Suppressor macrophage treated with lipopolysaccharide for 1 hour (primary cell): Measurements from ENCODE around the gene SLC6A6.
A peak's percentile ranks its signal among the peaks of the same experiment; 100 is the strongest.

ENCODE experiments used
- DNase-seq, 3 donors: peaks; one replicate each; pipeline ENCODE4 v3.0.0-alpha.2; 2020 to 2022

The SLC6A6 gene

GRCh38 chr3:14471016-14471415, 68.6 kb downstream of the SLC6A6 start:
- DNase-seq, result no peak

DNA sequence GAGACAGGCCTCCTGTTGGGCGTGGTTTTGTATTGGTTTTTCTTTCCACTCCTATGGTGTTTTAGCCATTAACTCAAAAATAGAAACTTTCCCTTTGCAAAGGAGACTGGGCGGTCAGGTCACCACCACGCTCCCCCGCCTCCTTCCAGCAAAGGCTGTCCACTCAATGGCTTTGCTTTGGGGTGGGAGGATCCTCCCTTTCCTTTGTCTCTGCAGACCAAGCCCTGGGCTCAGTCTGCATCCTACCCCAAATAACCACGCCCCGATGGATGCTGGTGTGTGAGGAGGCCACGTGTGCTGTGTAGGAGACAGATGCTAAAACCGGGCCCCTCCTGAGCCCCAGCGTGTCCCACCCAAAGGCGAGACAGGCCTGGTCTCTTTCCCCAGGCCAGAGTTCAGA, 69.3 kb downstream of the SLC6A6 start:
- DNase-seq, result no peak

DNA sequence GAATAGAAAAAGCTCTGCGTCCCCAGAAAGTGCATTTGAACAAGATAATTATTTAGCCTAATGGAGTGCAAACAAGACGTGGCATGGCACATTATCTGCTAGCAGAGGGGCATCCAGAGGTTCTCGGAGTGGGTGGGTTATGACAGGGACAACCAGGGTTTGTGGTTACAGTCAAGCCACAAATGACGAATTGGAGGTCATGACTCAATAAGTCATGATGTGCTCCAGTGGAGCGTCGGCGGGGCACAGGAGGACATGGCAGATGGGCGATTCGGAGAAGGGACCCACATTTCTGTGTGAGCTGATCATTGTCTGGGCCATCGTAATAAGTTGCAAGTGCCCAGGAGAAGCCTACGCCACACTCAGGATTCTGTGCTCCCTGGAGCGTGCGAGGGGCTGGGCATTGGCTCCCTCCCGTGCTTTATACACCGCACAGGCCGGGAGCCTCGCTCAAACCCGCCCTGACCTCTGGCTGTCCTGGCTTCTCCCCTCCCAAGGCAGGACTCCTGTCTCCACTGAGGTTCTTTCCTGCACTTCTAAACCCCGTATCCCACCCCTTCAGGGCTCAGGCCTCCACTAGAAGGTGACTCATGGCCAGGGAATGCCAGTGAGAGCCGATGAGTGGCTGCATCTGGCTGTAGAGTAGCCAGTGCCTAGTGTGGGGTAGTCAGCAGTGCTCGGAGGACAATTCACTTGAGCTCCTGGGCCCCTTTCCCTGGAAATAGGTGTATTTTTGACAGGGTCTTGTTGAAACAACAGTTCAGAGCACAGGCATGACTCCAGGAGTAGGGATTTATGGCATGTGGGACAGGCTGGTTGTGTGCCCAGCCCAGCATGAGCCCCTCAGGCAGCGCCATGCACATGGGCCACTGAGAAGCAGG, 70.3 kb downstream of the SLC6A6 start:
- peak; percentile 77 to 80 (median 78) for DNase-seq

GRCh38 chr3:14473411-14473891, 71.0 kb downstream of the SLC6A6 start:
- no peak for DNase-seq

- DNase-seq, result no peak
Observed at GRCh38 chr3:14474363-14475081, 72.1 kb downstream of the SLC6A6 start.

DNA sequence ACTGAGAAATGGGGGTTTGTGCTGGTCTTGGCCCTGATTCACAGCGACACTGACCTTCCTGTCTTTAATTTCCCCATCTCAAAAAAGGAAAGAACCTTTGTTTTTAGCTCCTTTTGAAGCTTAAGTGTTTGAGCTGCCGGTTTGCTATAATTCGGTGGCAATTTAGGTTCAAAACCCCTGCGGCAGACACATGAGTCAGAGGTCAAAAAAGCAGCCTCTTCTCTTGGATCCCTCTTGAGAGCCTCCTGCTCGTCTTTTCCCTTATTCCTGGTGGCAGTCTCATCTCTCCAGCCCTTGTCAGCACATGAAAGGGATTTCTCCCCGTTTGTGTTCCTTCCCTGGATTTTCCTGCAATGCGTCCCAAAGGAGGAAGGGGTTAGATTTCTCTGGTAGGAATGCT, 73.2 kb downstream of the SLC6A6 start:
- no peak for DNase-seq

GRCh38 chr3:14476583-14477265, 74.3 kb downstream of the SLC6A6 start:
- DNase-seq, result no peak

DNA sequence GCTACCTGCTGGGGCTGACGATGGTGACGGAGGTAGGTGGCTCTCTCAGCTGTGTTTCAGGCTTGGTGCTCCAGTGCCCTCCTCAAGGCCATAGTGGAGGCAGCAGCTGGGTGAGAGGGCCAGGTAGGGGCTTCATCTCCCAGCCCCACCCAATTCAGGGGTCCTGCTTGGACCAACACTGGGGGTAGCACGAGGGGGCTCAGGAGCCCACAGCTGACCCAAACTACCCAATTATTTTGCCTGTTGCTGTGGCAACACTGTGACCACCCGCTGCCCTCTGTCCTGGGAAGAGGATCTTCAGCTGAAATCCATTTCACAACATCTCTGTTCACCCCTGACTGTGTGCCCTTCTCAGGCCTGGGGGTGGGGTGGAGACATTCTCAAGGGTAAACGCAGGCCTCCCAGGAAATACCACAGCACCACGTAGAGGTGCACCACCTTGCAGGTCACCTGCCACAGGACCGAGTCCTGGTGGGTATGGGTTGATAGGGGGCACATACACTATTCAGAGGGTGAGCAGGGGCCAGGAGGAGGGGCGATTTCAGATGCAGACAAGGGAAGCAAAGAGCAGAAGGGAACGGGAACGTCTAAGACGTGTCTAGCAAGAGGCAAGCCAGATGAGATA, 75.0 kb downstream of the SLC6A6 start:
- DNase-seq, result no peak

- no peak for DNase-seq
Observed at GRCh38 chr3:14478956-14479550, 76.6 kb downstream of the SLC6A6 start.

GRCh38 chr3:14479591-14479990, 77.2 kb downstream of the SLC6A6 start:
- no peak for DNase-seq

DNA sequence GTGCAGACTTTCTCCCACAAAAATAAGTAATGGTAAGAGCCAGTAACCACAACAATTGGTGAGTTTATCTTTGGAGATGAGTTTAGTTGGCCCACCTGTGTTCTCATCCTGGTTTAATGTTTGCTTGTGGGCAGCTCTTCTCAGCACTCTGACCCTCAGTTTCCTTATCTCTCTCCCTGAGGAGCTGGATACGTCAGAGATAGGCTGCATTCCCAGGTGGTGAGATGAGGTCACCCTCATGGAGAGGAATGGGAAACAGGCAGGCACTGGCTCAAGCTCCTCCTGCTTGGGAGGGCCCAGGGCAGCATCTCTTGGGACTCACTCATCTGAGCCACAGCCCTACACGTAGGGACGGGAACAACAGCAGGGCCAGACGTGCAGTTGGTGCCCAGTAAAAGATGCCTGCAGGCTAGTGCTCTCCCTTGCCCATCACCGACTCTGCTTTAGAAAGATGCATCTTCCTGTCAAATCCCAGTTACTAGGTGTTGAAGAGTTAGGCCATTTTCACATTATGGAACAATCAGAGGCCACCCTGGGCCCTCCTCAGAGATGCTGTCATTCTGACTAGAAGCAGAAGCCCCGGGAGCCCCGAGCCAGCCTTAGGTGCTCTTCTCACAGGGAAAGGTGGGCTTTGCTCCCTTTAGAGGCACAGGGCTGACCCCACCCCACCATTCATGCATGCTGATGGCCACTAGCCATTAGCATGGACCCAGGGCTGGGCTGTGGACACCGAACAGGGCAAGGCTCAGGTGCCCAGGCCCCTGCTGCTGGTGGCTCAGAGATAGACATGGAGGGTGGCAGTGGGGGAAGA, 78.0 kb downstream of the SLC6A6 start:
- no peak for DNase-seq

DNA sequence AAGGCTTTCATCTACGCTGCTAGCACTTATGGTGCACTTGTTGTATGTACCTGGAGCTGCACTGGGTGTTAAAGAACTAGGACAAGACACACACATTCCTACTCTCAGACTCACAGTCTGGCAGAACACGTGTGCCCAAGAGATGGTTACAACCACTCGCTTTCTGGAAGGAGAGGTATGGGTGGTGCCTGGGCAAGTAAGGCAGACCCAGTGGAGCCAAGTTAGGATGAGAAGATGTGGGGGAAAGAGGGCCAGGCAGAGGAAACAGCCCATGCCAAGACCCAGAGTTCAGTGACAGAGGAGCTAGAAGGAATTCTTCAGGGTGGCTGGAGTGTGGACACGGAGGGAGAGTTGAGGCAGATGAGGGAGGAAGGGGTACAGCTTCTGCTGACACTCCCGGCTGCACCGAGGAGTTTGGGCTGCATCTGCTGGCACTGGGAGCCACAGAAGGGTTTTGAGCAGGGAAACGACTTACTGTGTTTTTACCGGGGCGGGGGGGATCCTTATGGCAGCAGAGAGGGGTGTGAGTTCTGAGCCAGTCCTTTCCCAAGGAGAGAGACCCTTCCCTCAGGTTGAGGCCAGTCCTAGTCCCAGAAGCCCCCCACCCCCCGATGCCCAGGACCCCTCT, 78.7 kb downstream of the SLC6A6 start:
- no peak for DNase-seq

- DNase-seq, result no peak
Observed at GRCh38 chr3:14481646-14482036, 79.2 kb downstream of the SLC6A6 start.

GRCh38 chr3:14482271-14482721, 79.9 kb downstream of the SLC6A6 start:
- DNase-seq, result no peak

GRCh38 chr3:14483286-14483685, 80.9 kb downstream of the SLC6A6 start:
- no peak for DNase-seq

GRCh38 chr3:14484741-14485140, 82.3 kb downstream of the SLC6A6 start:
- no peak for DNase-seq

GRCh38 chr3:14485981-14486380, 83.6 kb downstream of the SLC6A6 start:
- no peak for DNase-seq

GRCh38 chr3:14486460-14486859, 84.1 kb downstream of the SLC6A6 start:
- no peak for DNase-seq

GRCh38 chr3:14487086-14487485, 84.7 kb downstream of the SLC6A6 start:
- DNase-seq, result no peak

DNA sequence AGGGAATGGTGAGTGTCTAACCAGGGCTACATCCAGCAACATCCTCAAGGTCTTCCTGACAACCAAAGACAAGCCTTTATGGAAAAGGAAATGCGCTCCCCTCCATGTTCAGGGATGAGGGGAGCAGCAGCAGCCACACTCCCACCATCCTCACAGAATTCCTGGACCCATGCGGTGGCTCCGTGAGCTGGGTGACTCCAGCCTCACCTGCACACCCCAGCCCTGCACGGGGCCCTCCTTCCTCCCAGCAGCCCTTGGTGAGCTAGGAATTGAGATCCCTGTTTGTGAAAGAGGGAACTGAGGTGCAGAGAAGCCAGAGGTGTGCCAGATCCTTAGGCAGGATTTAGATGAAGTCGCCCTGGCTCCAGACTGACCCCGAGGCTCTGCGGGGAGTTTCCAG, 85.4 kb downstream of the SLC6A6 start:
- DNase-seq, result no peak
